Mucosa of rectum (tissue), 2 donors: ENCODE results near the gene ZNF618.
A peak's percentile ranks its signal among the peaks of the same experiment; 100 is the strongest.

Source experiments
- H3K27ac ChIP-seq, 2 donors: one replicate each; pipeline ENCODE4 v1.7.0; 2013; ENCODE audit warnings: inconsistent platforms in 2 of 2, low read depth in 2 of 2, low read length in 2 of 2
- H3K27me3 ChIP-seq, 2 donors: one replicate each; pipeline ENCODE4 v1.7.0; 2013; ENCODE audit warnings: low read length in 2 of 2; ENCODE audit not compliant: control insufficient read depth in 2 of 2, insufficient read depth in 2 of 2
- H3K36me3 ChIP-seq, 2 donors: one replicate each; pipeline ENCODE4 v1.7.0; 2013; ENCODE audit warnings: low read length in 2 of 2; ENCODE audit not compliant: control insufficient read depth in 2 of 2, insufficient read depth in 2 of 2
- H3K4me1 ChIP-seq, 2 donors: one replicate each; pipeline ENCODE4 v1.7.0; 2013; ENCODE audit warnings: low read length in 2 of 2, mild to moderate bottlenecking in 1 of 2; ENCODE audit not compliant: control insufficient read depth in 2 of 2, insufficient read depth in 2 of 2
- H3K4me3 ChIP-seq, 2 donors: one replicate each; pipeline ENCODE4 v1.7.0; 2013; ENCODE audit warnings: low read length in 2 of 2
- H3K9ac ChIP-seq, 2 donors: one replicate each; pipeline ENCODE4 v1.7.0; 2013; ENCODE audit warnings: low read length in 2 of 2, low read depth in 1 of 2, mild to moderate bottlenecking in 1 of 2
- H3K9me3 ChIP-seq, 2 donors: one replicate each; pipeline ENCODE4 v1.7.0; 2013; ENCODE audit warnings: low read length in 2 of 2; ENCODE audit not compliant: control insufficient read depth in 2 of 2
- donor health status: healthy.
- donor health status: Normal muscosa, but diverticular disease.

The ZNF618 gene

DNA sequence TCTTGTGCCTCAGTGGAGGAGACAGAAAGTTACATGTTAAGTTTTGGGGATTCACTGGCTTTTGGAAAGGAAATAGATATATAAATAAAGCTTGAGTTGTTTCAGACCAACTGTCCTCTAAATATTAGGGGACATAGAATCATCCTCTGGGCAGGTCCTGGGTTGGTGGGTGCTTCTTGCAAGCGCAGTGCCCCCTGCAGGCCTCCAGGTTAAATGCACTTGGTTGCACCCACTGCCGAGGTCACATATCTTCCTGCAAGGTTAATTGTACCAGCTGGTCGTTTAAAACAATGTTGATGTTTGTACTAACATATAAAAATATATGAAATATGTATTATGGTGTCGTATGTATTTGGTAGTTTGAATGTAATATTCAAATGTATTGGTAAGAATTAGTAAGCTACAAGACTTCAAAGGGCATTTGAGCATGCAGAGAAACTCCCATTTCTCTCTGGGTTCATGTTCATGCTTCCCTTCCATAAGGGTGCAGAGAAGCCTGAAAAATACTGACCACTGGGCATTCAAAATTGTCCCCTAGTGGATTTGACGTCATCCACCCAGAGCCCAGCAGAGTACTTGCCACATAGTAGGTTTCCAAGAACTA lies 87.0 kb downstream of the ZNF618 start:
- H3K9me3 ChIP-seq: no peaks in the 10 kb centered on the region
- H3K27me3 ChIP-seq: no peaks in the 10 kb centered on the region
- H3K27ac ChIP-seq: no peak overlapping the region
- peaks cover 10 to 22% of the 10 kb centered on the region in 2 donors for H3K4me1 ChIP-seq
- H3K36me3 ChIP-seq: no peaks in the 10 kb centered on the region
- H3K4me3 ChIP-seq: no peak overlapping the region
- H3K9ac ChIP-seq: no peak overlapping the region

DNA sequence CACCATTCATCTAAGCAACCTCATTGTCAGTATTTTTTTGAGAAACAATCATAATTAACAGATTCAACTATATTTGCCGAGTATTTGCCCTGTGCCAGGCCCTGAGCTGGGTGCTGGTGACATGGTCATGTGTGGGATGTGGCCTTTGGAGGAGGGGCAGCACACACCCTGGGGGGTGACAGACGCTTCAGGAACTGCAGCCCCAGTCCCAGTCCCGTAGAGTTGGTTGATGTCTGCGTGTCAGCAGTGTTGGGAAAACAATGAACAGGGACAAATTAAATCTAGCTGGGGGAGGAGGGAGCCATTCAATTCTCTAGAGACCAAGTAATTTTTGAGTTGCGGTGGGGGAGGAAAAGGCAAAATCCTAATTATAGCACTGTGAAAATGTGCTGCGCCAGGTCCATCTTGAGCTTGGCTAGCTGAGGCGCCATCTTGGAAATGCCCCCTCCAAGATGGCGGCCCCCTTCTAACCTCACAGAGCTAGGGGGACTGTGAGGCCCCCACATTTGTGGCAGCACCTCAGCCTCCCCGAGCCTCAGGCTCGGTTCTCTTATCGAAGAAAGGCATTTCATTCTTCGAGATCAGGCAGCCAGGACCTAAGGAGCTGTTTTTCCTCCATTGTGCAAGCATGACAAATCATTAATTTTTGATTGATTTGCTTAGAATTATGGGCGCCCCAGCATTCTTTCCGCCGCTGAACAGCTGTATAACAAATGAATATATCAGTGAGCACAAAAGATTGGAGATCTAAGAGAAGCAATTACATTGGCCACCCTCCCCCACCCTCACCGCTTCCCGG lies 87.8 kb downstream of the ZNF618 start:
- H3K4me3 ChIP-seq: no peak overlapping the region
- peaks cover 7 to 22% of the 10 kb centered on the region in 2 donors for H3K4me1 ChIP-seq
- H3K27me3 ChIP-seq: no peaks in the 10 kb centered on the region
- no peak overlapping the region for H3K9ac ChIP-seq
- H3K9me3 ChIP-seq: no peaks in the 10 kb centered on the region
- no peaks in the 10 kb centered on the region for H3K36me3 ChIP-seq
- H3K27ac ChIP-seq: no peak overlapping the region

DNA sequence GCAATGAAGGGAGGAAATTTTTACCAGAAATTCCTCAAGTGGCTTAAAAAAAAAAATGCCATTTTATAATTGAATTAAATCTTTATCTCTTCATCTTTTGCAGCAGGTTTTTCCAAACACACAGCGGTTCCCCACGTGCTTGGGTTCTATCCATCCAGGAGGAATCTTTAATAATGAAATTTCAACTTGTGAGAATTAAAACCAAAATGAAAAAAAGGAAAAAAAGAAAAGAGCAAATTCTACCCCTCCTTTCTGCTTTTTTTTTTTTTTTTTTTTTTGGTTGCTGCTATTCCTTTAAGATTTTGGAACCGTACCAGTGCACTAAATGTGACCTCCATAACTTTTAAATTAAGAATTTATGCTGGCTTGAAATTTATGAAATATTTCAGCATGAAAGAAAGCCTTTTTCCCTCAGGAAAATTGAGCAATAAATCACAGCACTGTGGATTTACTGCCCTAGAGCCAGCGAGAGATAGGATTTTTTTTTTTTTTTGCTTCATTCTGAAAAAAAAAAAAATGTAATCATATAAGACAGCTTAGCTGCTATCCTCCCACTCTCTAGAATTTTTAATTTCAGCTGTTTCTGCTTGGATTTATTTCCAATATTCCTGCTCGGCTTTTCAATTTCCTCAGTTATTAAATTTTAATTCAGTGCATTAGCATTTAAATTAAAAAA lies 88.5 kb downstream of the ZNF618 start:
- Histone ChIP-seq H3K9me3 (no peaks in the 10 kb centered on the region), H3K4me3 (no peak overlapping the region), H3K9ac (no peak overlapping the region), H3K27ac (no peak overlapping the region), H3K36me3 (peaks cover 0 to 4% of the 10 kb centered on the region in 2 donors), H3K4me1 (peaks cover 7 to 22% of the 10 kb centered on the region in 2 donors), H3K27me3 (no peaks in the 10 kb centered on the region)

DNA sequence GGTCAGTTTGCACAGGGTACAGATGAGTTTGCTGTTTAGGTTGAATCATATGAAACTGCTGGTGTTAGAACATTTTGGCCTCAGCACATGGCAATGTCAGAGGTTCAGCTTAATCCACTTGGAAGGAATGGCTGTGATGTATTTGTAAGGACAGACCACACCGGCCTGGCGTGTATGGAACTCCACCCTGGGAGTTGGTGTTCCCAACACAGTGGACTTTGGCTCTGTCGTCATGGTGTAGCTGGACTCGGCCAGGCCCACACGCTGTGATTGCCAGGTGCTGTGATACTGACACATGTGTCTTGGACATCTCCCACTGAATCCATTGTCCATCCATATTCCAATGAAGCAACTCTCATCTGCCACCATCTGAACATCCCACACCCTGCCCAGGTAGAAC lies 90.3 kb downstream of the ZNF618 start:
- H3K9me3 ChIP-seq: no peaks in the 10 kb centered on the region
- peak overlapping the region; percentile 38 to 67 for H3K27ac ChIP-seq
- H3K36me3 ChIP-seq: peaks cover 0 to 4% of the 10 kb centered on the region in 2 donors
- H3K9ac ChIP-seq: no peak overlapping the region
- peaks cover 7 to 22% of the 10 kb centered on the region in 2 donors for H3K4me1 ChIP-seq
- H3K4me3 ChIP-seq: no peak overlapping the region
- no peaks in the 10 kb centered on the region for H3K27me3 ChIP-seq

DNA sequence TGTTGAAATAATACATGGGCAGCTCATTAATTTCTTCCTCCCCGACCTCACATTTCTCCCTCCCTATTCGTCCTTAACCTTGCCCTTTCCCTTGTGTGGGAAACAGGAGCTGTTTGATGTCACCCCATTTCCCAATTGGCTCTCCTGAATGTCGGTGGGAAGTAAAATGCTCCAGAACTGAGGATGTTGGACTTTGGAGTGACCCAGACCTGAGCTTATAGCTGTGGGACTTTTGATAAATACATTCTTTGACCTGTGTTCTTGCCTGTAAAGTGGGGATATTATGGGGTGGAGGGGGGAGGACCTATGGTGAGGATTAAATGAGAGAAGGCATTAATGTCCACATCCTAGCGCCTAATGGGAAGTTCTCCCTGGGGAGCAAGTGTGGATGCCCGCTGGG lies 91.3 kb downstream of the ZNF618 start:
- Histone ChIP-seq H3K36me3 (peaks cover 0 to 4% of the 10 kb centered on the region in 2 donors), H3K9me3 (no peaks in the 10 kb centered on the region), H3K27ac (no peak overlapping the region), H3K4me1 (peaks cover 7 to 22% of the 10 kb centered on the region in 2 donors), H3K4me3 (no peak overlapping the region), H3K27me3 (no peaks in the 10 kb centered on the region), H3K9ac (no peak overlapping the region)

DNA sequence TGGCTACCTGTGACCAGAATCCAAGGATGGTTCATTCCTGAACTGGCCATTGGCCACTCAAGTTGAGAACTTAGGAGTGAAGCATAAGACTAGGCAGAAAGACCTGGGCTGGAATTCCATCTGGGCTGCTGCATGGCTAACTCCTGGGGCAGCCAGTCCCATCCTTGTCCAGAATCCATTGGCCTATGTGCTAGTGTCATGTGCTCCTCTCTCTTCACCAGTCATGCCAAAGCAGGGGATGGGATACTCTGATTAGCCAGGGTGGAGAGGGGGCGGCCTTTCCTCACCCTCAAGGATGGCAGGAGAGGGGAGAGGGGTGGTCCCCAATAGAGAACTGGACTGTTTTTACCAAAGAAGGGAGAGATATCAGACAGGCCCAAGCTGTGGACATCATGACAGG lies 93.2 kb downstream of the ZNF618 start:
- Histone ChIP-seq H3K36me3 (peaks cover 0 to 4% of the 10 kb centered on the region in 2 donors), H3K9me3 (no peaks in the 10 kb centered on the region), H3K4me1 (peaks cover 7 to 22% of the 10 kb centered on the region in 2 donors), H3K9ac (no peak overlapping the region), H3K4me3 (no peak overlapping the region), H3K27ac (no peak overlapping the region), H3K27me3 (no peaks in the 10 kb centered on the region)

DNA sequence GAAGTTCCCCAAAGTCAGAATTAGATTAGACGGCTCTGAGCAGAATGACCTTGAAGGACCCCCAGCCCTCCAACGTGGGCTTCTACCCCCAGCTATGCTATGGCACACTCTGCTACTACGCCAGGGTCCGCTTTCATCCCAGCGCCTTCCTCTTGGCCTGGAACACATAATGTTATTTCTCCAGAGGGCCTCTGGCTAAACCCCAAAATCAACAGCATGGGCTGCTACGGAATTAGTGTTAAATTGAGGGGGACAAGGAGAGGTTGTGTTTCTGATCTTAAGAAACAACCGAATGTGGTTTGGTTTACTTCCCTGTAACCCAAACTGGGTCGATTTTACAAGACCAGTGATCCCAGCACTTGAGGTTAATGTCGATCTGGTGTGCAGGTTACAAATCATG lies 97.1 kb downstream of the ZNF618 start:
- no peaks in the 10 kb centered on the region for H3K4me1 ChIP-seq
- H3K9me3 ChIP-seq: no peaks in the 10 kb centered on the region
- no peak overlapping the region for H3K4me3 ChIP-seq
- peaks cover 0 to 4% of the 10 kb centered on the region in 2 donors for H3K36me3 ChIP-seq
- H3K27ac ChIP-seq: no peak overlapping the region
- H3K9ac ChIP-seq: no peak overlapping the region
- no peaks in the 10 kb centered on the region for H3K27me3 ChIP-seq

DNA sequence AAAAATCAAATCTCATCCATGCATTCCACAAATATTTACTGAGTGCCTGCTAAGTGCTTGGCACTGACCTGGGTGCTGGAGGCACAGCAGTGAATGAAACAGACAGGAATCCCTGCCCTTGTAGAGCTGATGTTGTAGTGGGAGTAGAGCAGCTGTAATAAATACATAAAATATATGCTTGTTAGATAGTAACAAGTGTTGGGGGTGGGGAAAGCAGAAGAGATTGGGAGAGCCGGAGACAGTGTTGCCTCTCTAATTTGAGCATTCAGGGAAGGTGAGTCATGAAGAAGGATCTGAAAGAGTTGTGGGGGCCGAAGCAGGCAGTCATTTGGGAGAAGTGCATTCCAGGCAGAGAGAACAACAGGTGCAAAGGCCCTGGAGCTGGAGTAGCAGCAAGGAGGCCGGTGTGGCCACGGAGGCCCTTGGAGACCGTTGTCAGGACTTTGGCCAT lies 97.9 kb downstream of the ZNF618 start:
- no peaks in the 10 kb centered on the region for H3K9me3 ChIP-seq
- H3K27me3 ChIP-seq: no peaks in the 10 kb centered on the region
- no peak overlapping the region for H3K27ac ChIP-seq
- H3K36me3 ChIP-seq: peaks cover 0 to 4% of the 10 kb centered on the region in 2 donors
- no peaks in the 10 kb centered on the region for H3K4me1 ChIP-seq
- no peak overlapping the region for H3K4me3 ChIP-seq
- no peak overlapping the region for H3K9ac ChIP-seq

DNA sequence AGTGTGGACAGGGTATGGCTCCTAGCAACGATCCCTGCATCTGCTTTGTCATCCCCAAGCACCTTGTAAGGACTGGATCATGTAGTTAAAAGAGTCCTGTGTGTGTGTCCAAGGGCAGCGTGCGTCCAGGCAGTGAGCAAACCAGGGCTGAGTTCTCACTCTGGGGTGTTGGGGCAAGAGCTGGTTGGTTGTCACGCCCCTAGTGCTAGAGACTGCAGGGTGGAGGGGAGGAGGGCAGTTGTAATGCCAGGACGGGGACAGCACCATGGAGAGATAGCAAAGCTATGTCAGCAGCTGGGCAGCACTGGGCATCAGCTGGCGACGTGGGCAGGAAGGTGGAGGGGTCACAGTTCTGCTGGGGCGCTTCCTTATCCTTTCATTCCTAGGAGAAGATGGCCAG lies 100.8 kb downstream of the ZNF618 start:
- Histone ChIP-seq H3K9me3 (no peaks in the 10 kb centered on the region), H3K36me3 (no peaks in the 10 kb centered on the region), H3K27ac (no peak overlapping the region), H3K4me3 (no peak overlapping the region), H3K9ac (no peak overlapping the region), H3K4me1 (no peaks in the 10 kb centered on the region), H3K27me3 (no peaks in the 10 kb centered on the region)

DNA sequence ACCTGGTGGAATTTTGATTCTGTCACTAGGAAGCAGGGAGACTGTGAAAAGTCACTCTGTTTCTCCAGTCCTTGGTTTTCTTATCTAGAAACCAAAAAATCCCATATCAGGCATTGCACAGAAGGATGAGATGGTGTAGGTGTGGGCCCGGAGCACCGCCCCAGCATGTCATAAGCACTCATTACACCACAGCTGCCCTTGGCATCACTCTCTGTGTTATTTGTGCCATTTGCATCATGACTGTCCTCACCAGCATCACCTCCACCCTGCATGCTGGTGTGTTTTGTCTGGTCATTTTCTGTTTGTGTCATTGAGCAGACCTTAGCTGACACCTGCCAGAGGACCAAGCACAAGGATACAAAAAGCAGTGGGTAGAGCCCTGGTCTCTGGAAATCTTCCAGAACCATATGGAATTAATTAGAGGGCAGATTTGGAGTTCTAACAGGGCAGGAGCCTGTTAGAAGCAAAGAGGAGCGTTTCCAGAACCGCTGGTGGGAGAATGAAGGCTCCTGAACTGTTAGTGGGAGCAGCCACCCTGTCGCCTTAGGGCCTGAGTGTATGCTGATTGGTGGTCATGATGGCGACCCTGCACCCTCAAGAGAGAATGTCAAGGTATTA lies 102.7 kb downstream of the ZNF618 start:
- no peaks in the 10 kb centered on the region for H3K4me1 ChIP-seq
- no peak overlapping the region for H3K9ac ChIP-seq
- H3K27me3 ChIP-seq: no peaks in the 10 kb centered on the region
- H3K4me3 ChIP-seq: no peak overlapping the region
- no peaks in the 10 kb centered on the region for H3K36me3 ChIP-seq
- H3K27ac ChIP-seq: no peak overlapping the region
- H3K9me3 ChIP-seq: no peaks in the 10 kb centered on the region
